IMR-90 (cell line): ENCODE results near the gene LRIT2. TPM values are rescaled to one million over a fixed set of nuclear protein-coding genes. Genes with fewer than 3 reads are reported as not detected.

Experiments
- ATAC-seq: fragments of 200-7000 bp; cut with Tn5 transposase; 2 replicates; pipeline ENCODE4 v1.9.1; 2020; ENCODE audit warnings: low read depth, mild to moderate bottlenecking, moderate library complexity
- BruUV-seq: library from RNA; stranded (reverse); fragments of 400-500 nt; replicated peaks from 2 replicates; lab custom pipeline; 2021; lab: Mats Ljungman, UMichigan
- CTCF ChIA-PET: fragments of 300-600 bp; formaldehyde crosslinking; extraction: SDS; loops from one replicate; lab custom pipeline; 2021; ENCODE audit warnings: antibody characterized with exemption; lab: Yijun Ruan, JAX
- POLR2A ChIA-PET: fragments of 300-600 bp; sonication (Branson Sonifier 250); formaldehyde crosslinking; loops from one replicate; lab custom pipeline; 2022; ENCODE audit warnings: antibody characterized with exemption; ENCODE audit not compliant: unreplicated experiment; lab: Charles Lee
- DNase-seq: peaks from one replicate; pipeline ENCODE4 v3.0.0; 2013
- H2AFZ ChIP-seq: replicated peaks from 2 replicates; pipeline ENCODE3; 2013; ENCODE audit warnings: low read length, mild to moderate bottlenecking; ENCODE audit not compliant: poor library complexity
- H2AK5ac ChIP-seq: 2 replicates; pipeline ENCODE4 v1.6.1; 2013; ENCODE audit warnings: low read depth, low read length, inconsistent platforms
- H2AK9ac ChIP-seq: replicated peaks from 2 replicates; pipeline ENCODE3; 2013; ENCODE audit warnings: mild to moderate bottlenecking, low read depth, low read length, moderate library complexity; ENCODE audit not compliant: poor library complexity
- H2BK120ac ChIP-seq: 2 replicates; pipeline ENCODE4 v1.6.1; 2013; ENCODE audit warnings: low read depth, low read length, inconsistent platforms
- H2BK15ac ChIP-seq: 3 replicates; pipeline ENCODE4 v1.6.1; 2013; ENCODE audit warnings: low read depth, low read length, inconsistent platforms
- H2BK20ac ChIP-seq: 2 replicates; pipeline ENCODE4 v1.6.1; 2013; ENCODE audit warnings: low read depth, mild to moderate bottlenecking, inconsistent platforms, low read length, moderate library complexity
- H2BK5ac ChIP-seq: 2 replicates; pipeline ENCODE4 v1.6.1; 2013; ENCODE audit warnings: mild to moderate bottlenecking, low read depth, low read length, inconsistent platforms; ENCODE audit not compliant: poor library complexity, severe bottlenecking
- H3K14ac ChIP-seq: replicated peaks from 2 replicates; pipeline ENCODE4 v1.6.1; 2013; ENCODE audit warnings: low read depth, low read length, inconsistent platforms
- H3K18ac ChIP-seq: 2 replicates; pipeline ENCODE4 v1.6.1; 2013; ENCODE audit warnings: low read depth, low read length, control low read depth
- H3K23ac ChIP-seq: 2 replicates; pipeline ENCODE4 v1.6.1; 2013; ENCODE audit warnings: low read depth, low read length, inconsistent platforms
- H3K27ac ChIP-seq: 2 replicates; pipeline ENCODE4 v1.5.1; 2013; ENCODE audit warnings: mild to moderate bottlenecking, control low read depth, low read length; ENCODE audit not compliant: insufficient read depth
- H3K27me3 ChIP-seq: 2 replicates; pipeline ENCODE4 v1.6.1; 2013; ENCODE audit warnings: low read length; ENCODE audit not compliant: control insufficient read depth, insufficient read depth
- H3K36me3 ChIP-seq: 2 replicates; pipeline ENCODE4 v1.6.1; 2013; ENCODE audit warnings: low read length, mixed read lengths; ENCODE audit not compliant: control insufficient read depth, insufficient read depth
- H3K4ac ChIP-seq: 2 replicates; pipeline ENCODE4 v1.6.1; 2013; ENCODE audit warnings: low read depth, low read length, inconsistent platforms
- H3K4me1 ChIP-seq: 2 replicates; pipeline ENCODE4 v1.6.1; 2013; ENCODE audit warnings: low read length, mixed read lengths; ENCODE audit not compliant: control insufficient read depth, insufficient read depth
- H3K4me2 ChIP-seq: 2 replicates; pipeline ENCODE4 v1.6.1; 2013; ENCODE audit warnings: low read depth, mild to moderate bottlenecking, control low read depth, low read length, moderate library complexity
- H3K4me3 ChIP-seq: 2 replicates; pipeline ENCODE4 v1.5.1; 2013; ENCODE audit warnings: low read depth, mild to moderate bottlenecking, control low read depth, low read length, moderate library complexity; ENCODE audit not compliant: insufficient read depth
- H3K56ac ChIP-seq: 2 replicates; pipeline ENCODE4 v1.6.1; 2013; ENCODE audit warnings: low read length, inconsistent platforms; ENCODE audit not compliant: insufficient read depth; ENCODE audit errors: extremely low read depth
- H3K79me1 ChIP-seq, 2 experiments: 2 replicates each; pipeline ENCODE4 v1.6.1; 2013; ENCODE audit warnings: low read length in 2 of 2, inconsistent platforms in 1 of 2, low read depth in 1 of 2
- H3K9ac ChIP-seq: 2 replicates; pipeline ENCODE4 v1.6.1; 2013; ENCODE audit warnings: low read depth, low read length, control low read depth
- H3K9me1 ChIP-seq: 2 replicates; pipeline ENCODE4 v1.6.1; 2013; ENCODE audit warnings: low read length, inconsistent platforms; ENCODE audit not compliant: insufficient read depth
- H3K9me3 ChIP-seq: 2 replicates; pipeline ENCODE4 v1.6.1; 2013; ENCODE audit warnings: low read length; ENCODE audit not compliant: control insufficient read depth, insufficient read depth
- H4K20me1 ChIP-seq: 2 replicates; pipeline ENCODE4 v1.6.1; 2013; ENCODE audit warnings: low read length, inconsistent platforms; ENCODE audit not compliant: insufficient read depth
- H4K5ac ChIP-seq: 2 replicates; pipeline ENCODE4 v1.6.1; 2013; ENCODE audit warnings: mild to moderate bottlenecking, low read depth, low read length, control low read depth
- H4K8ac ChIP-seq, 2 experiments: 2 replicates each; pipeline ENCODE4 v1.6.1; 2013; ENCODE audit warnings: low read depth in 2 of 2, low read length in 2 of 2, control low read depth in 1 of 2, inconsistent platforms in 1 of 2
- H4K91ac ChIP-seq: 2 replicates; pipeline ENCODE4 v1.6.1; 2013; ENCODE audit warnings: low read depth, low read length, inconsistent platforms; ENCODE audit not compliant: insufficient read depth
- BHLHE40 ChIP-seq: fragments of 150-350 bp; IDR thresholded peaks from 2 replicates; pipeline ENCODE4 v1.6.1; 2016; ENCODE audit warnings: mild to moderate bottlenecking, low read depth, low read length
- CEBPB ChIP-seq: IDR thresholded peaks from 2 replicates; pipeline ENCODE4 v1.6.1; 2012; ENCODE audit warnings: low read depth, low read length, improper control_type of control experiment
- CHD1 ChIP-seq: IDR thresholded peaks from 2 replicates; pipeline ENCODE4 v1.6.1; 2012; ENCODE audit warnings: low read depth, low read length, improper control_type of control experiment
- FOS ChIP-seq: fragments of 150-350 bp; IDR thresholded peaks from 2 replicates; pipeline ENCODE4 v1.6.1; 2016; ENCODE audit warnings: low read depth, low read length
- MAFK ChIP-seq: IDR thresholded peaks from 2 replicates; pipeline ENCODE4 v1.6.1; 2012; ENCODE audit warnings: low read depth, low read length, improper control_type of control experiment
- MAZ ChIP-seq: IDR thresholded peaks from 2 replicates; pipeline ENCODE4 v1.6.1; 2012; ENCODE audit warnings: low read depth, mild to moderate bottlenecking, low read length, improper control_type of control experiment, moderate library complexity, borderline replicate concordance
- MXI1 ChIP-seq: IDR thresholded peaks from 2 replicates; pipeline ENCODE4 v1.6.1; 2012; ENCODE audit warnings: low read depth, mild to moderate bottlenecking, low read length, moderate library complexity, borderline replicate concordance
- NFE2L2 ChIP-seq: fragments of 150-350 bp; IDR thresholded peaks from 2 replicates; pipeline ENCODE4 v1.6.1; 2016; ENCODE audit warnings: low read depth, mild to moderate bottlenecking, low read length
- POLR2A ChIP-seq: IDR thresholded peaks from 2 replicates; pipeline ENCODE4 v1.6.1; 2012; ENCODE audit warnings: mild to moderate bottlenecking, low read depth, low read length
- RAD21 ChIP-seq: IDR thresholded peaks from 2 replicates; pipeline ENCODE4 v1.6.1; 2012; ENCODE audit warnings: low read length, improper control_type of control experiment
- RCOR1 ChIP-seq: IDR thresholded peaks from 2 replicates; pipeline ENCODE4 v1.6.1; 2012; ENCODE audit warnings: mild to moderate bottlenecking, low read length, improper control_type of control experiment; ENCODE audit not compliant: insufficient replicate concordance
- RFX5 ChIP-seq: IDR thresholded peaks from 2 replicates; pipeline ENCODE4 v1.8.0; 2012; ENCODE audit warnings: low read depth, mild to moderate bottlenecking, low read length, moderate library complexity
- SMC3 ChIP-seq: fragments of 150-350 bp; IDR thresholded peaks from 2 replicates; pipeline ENCODE4 v1.6.1; 2016; ENCODE audit warnings: low read depth, mild to moderate bottlenecking, antibody characterized with exemption, low read length, moderate library complexity
- WGBS, 2 experiments: methylation state at CpG; one replicate each; pipeline versions ENCODE4 v1.1.5 to v1.1.7; 2013; ENCODE audit warnings: missing lambda C conversion rate in 2 of 2; ENCODE audit not compliant: insufficient read length in 1 of 2; ENCODE audit errors: extremely low coverage in 2 of 2; 5-methylcytosine and 5-hydroxymethylcytosine counted together
- dilution Hi-C: fragments of 300-500 bp; cut with HindIII; formaldehyde crosslinking; loops from one replicate; pipeline ENCODE4 v1.14.3; 2018; ENCODE audit warnings: low sequenced_read_pairs; ENCODE audit not compliant: unreplicated experiment
- in situ Hi-C: fragments of 300-500 bp; cut with MboI; formaldehyde crosslinking; loops from 3 replicates; pipeline ENCODE4 v1.14.3; 2019; ENCODE audit warnings: low sequenced_read_pairs, inconsistent platforms, mixed read lengths
- intact Hi-C: fragments of 100-400 bp; cut with micrococcal nuclease; formaldehyde crosslinking; loops from 2 replicates; pipeline ENCODE4 v1.10.0; 2022
- polyA plus RNA-seq, 3 experiments: library from polyadenylated mRNA; depleted of rRNA; stranded (reverse); fragments of >200 nt; gene quantifications; 2 replicates each; pipeline ENCODE4 v1.2.3, GENCODE V29; 2012; ENCODE audit warnings: low replicate concordance in 1 of 3
- total RNA-seq: library from RNA; depleted of rRNA; stranded (reverse); fragments of >200 nt; gene quantifications from 2 replicates; pipeline ENCODE4 v1.2.3, GENCODE V29; 2012
- TF ChIP-seq, protein P1 (sequence below): fragments of 150-350 bp; IDR thresholded peaks from 2 replicates; pipeline ENCODE4 v1.6.1; 2017; ENCODE audit warnings: mild to moderate bottlenecking, antibody characterized with exemption, low read length, low read depth
- TF ChIP-seq, protein P2 (sequence below): fragments of 150-350 bp; IDR thresholded peaks from 2 replicates; pipeline ENCODE4 v1.6.1; 2016; ENCODE audit warnings: low read depth, mild to moderate bottlenecking, low read length, moderate library complexity, borderline replicate concordance
- TF ChIP-seq, protein P3 (sequence below): conservative IDR thresholded peaks from 2 replicates; pipeline ENCODE4 v1.5.1; 2012; ENCODE audit warnings: mild to moderate bottlenecking, low read depth, low read length, improper control_type of control experiment

LRIT2 gene
- total and polyA plus RNA-seq, 2 of the 4 experiments (the other 2 are of a cell fraction): not detected

- Histone ChIP-seq H3K9me1 (no peaks in the 10 kb centered on the region), H3K9ac (no peak overlapping the region), H2BK15ac (no peak overlapping the region), H4K20me1 (no peaks in the 10 kb centered on the region), H3K79me1 (no peaks in the 10 kb centered on the region), H2BK120ac (no peak overlapping the region), H2BK5ac (no peak overlapping the region), H4K5ac (no peak overlapping the region), H3K9me3 (no peaks in the 10 kb centered on the region), H3K4me2 (no peak overlapping the region), H4K91ac (no peak overlapping the region), H3K4me3 (no peak overlapping the region), H2AK5ac (no peak overlapping the region), H3K4me1 (no peaks in the 10 kb centered on the region), H3K27me3 (peaks cover 2% of the 10 kb centered on the region), H3K14ac (no peak overlapping the region), H2AK9ac (no peak overlapping the region), H2BK20ac (no peak overlapping the region), H3K36me3 (no peaks in the 10 kb centered on the region), H4K8ac (no peak overlapping the region), H3K56ac (no peak overlapping the region), H2AFZ (no peak overlapping the region), H3K18ac (no peak overlapping the region), H3K4ac (no peak overlapping the region), H3K23ac (no peak overlapping the region), H3K27ac (no peak overlapping the region)
- 20% methylated on average over 3 of the region's 6 CpGs; no CpG with 5 or more reads in 1 of the 2 experiments for WGBS, 2 experiments
- dilution Hi-C loops: no loop called here
- TF ChIP-seq POLR2A (no peak), MAFK (no peak), RFX5 (no peak), RCOR1 (no peak), SMC3 (no peak), RAD21 (no peak), MXI1 (no peak), FOS (no peak), NFE2L2 (no peak), CEBPB (no peak), CHD1 (no peak), MAZ (no peak), BHLHE40 (no peak)
- TF ChIP-seq, protein P1, sequence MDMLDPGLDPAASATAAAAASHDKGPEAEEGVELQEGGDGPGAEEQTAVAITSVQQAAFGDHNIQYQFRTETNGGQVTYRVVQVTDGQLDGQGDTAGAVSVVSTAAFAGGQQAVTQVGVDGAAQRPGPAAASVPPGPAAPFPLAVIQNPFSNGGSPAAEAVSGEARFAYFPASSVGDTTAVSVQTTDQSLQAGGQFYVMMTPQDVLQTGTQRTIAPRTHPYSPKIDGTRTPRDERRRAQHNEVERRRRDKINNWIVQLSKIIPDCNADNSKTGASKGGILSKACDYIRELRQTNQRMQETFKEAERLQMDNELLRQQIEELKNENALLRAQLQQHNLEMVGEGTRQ: no peak
- TF ChIP-seq, protein P2, sequence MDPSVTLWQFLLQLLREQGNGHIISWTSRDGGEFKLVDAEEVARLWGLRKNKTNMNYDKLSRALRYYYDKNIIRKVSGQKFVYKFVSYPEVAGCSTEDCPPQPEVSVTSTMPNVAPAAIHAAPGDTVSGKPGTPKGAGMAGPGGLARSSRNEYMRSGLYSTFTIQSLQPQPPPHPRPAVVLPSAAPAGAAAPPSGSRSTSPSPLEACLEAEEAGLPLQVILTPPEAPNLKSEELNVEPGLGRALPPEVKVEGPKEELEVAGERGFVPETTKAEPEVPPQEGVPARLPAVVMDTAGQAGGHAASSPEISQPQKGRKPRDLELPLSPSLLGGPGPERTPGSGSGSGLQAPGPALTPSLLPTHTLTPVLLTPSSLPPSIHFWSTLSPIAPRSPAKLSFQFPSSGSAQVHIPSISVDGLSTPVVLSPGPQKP: no peak
- TF ChIP-seq, protein P3, sequence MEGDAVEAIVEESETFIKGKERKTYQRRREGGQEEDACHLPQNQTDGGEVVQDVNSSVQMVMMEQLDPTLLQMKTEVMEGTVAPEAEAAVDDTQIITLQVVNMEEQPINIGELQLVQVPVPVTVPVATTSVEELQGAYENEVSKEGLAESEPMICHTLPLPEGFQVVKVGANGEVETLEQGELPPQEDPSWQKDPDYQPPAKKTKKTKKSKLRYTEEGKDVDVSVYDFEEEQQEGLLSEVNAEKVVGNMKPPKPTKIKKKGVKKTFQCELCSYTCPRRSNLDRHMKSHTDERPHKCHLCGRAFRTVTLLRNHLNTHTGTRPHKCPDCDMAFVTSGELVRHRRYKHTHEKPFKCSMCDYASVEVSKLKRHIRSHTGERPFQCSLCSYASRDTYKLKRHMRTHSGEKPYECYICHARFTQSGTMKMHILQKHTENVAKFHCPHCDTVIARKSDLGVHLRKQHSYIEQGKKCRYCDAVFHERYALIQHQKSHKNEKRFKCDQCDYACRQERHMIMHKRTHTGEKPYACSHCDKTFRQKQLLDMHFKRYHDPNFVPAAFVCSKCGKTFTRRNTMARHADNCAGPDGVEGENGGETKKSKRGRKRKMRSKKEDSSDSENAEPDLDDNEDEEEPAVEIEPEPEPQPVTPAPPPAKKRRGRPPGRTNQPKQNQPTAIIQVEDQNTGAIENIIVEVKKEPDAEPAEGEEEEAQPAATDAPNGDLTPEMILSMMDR: no peak
- DNase-seq (no peak), ATAC-seq (no peak)
- in situ Hi-C loops: no loop called here
- ChIA-PET POLR2A (no interaction called here), CTCF (no interaction called here)
- intact Hi-C loops: no loop called here
- BruUV-seq: no TSS peak
These were observed 824 bp downstream of the LRIT2 start for GRCh38 chr10:84224411-84225028.
